MM.1S (cell line): ENCODE results near the gene SCAPER.

ENCODE experiments used
- DNase-seq: peaks from one replicate; pipeline ENCODE4 v3.0.0-alpha.2; 2015
- H2AFZ ChIP-seq: fragments of 300-600 bp; sonication (generic); 2 replicates; pipeline ENCODE4 v1.6.0; 2016; ENCODE audit warnings: antibody characterized with exemption, low read length
- H3F3A ChIP-seq: fragments of 300-600 bp; sonication (generic); 2 replicates; pipeline ENCODE4 v1.6.1; 2016; ENCODE audit warnings: mild to moderate bottlenecking, antibody characterized with exemption, low read length, moderate library complexity, mixed read lengths; ENCODE audit not compliant: insufficient read depth
- H3K27ac ChIP-seq: fragments of 300-600 bp; sonication (generic); 2 replicates; pipeline ENCODE4 v1.5.1; 2016; ENCODE audit warnings: mild to moderate bottlenecking, low read length
- H3K27me3 ChIP-seq: fragments of 300-600 bp; sonication (generic); replicated peaks from 2 replicates; pipeline ENCODE4 v1.6.0; 2016; ENCODE audit warnings: low read length; ENCODE audit not compliant: insufficient read depth
- H3K36me3 ChIP-seq: fragments of 300-600 bp; sonication (generic); replicated peaks from 2 replicates; pipeline ENCODE4 v1.6.1; 2016; ENCODE audit warnings: mild to moderate bottlenecking, low read length, mixed read lengths; ENCODE audit not compliant: insufficient read depth
- H3K4me1 ChIP-seq: fragments of 300-600 bp; sonication (generic); 2 replicates; pipeline ENCODE4 v1.6.1; 2016; ENCODE audit warnings: low read length, mixed read lengths
- H3K4me2 ChIP-seq: fragments of 300-600 bp; sonication (generic); 2 replicates; pipeline ENCODE4 v1.6.0; 2016; ENCODE audit warnings: low read depth, low read length
- H3K4me3 ChIP-seq: fragments of 300-600 bp; sonication (generic); 2 replicates; pipeline ENCODE4 v1.5.1; 2016; ENCODE audit warnings: low read length, mixed read lengths
- H3K79me2 ChIP-seq: fragments of 300-600 bp; sonication (generic); 2 replicates; pipeline ENCODE4 v1.6.1; 2016; ENCODE audit warnings: mixed run types, low read length, mixed read lengths
- H3K9ac ChIP-seq: fragments of 300-600 bp; sonication (generic); 2 replicates; pipeline ENCODE4 v1.6.1; 2016; ENCODE audit warnings: low read length, mixed read lengths
- H3K9me2 ChIP-seq: fragments of 300-600 bp; sonication (generic); replicated peaks from 2 replicates; pipeline ENCODE4 v1.6.1; 2016; ENCODE audit warnings: mild to moderate bottlenecking, low read length, mixed read lengths; ENCODE audit not compliant: insufficient read depth
- H3K9me3 ChIP-seq: fragments of 300-600 bp; sonication (generic); replicated peaks from 2 replicates; pipeline ENCODE4 v1.6.1; 2016; ENCODE audit warnings: mild to moderate bottlenecking, low read length, mixed read lengths; ENCODE audit not compliant: insufficient read depth
- H4K20me1 ChIP-seq: fragments of 300-600 bp; sonication (generic); 2 replicates; pipeline ENCODE4 v1.6.1; 2016; ENCODE audit warnings: mild to moderate bottlenecking, low read length, moderate library complexity, mixed read lengths; ENCODE audit not compliant: insufficient read depth
- EZH2 ChIP-seq: fragments of 300-600 bp; sonication (generic); optimal IDR thresholded peaks from 2 replicates; pipeline ENCODE3; 2017; ENCODE audit warnings: low read depth, mild to moderate bottlenecking, antibody characterized with exemption, low read length, mixed read lengths
- EZH2phosphoT487 ChIP-seq: fragments of 300-600 bp; sonication (generic); IDR thresholded peaks from 2 replicates; pipeline ENCODE4 v1.6.1; 2018; ENCODE audit warnings: antibody characterized with exemption, low read length
- TF ChIP-seq, protein P1 (sequence below): fragments of 300-600 bp; sonication (generic); IDR thresholded peaks from 2 replicates; pipeline ENCODE4 v1.5.1; 2016; ENCODE audit warnings: antibody characterized with exemption, low read length, mixed read lengths

The SCAPER gene

DNA sequence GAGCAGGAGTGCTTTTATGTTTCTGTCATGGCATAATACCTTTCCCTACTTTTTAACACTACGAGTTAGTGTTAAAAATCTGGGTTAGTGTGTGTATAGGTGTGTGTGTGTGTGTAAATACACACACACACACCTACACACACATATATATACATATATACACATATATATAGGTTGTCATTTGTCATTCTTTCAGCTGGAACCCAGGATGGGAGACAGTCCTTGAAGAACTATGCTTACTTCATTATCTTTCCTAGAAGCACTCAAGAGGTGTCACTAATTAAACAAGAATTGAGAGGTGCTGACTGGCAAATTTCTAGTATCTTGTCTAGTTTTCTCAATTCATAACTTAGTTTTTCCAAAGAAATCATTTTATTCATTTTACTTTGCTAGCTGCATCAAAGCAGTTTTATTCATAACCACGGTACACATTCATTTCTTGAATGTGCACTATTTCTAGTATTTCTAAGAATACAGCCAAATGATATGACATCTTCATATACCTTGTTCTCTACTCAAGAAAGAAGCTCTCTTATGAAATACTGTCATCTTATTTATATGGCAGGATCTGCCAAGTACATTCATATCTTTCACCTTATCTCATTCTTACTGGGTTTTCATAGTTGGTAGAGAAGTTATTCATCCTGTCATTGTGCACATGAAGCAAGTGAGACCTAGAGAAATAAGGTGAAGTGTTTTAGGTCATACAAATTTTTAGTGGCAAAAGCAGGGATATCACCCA is 522.0 kb downstream of the SCAPER start:
- H4K20me1 ChIP-seq: no peaks in the 10 kb centered on the region
- TF ChIP-seq, protein P1, sequence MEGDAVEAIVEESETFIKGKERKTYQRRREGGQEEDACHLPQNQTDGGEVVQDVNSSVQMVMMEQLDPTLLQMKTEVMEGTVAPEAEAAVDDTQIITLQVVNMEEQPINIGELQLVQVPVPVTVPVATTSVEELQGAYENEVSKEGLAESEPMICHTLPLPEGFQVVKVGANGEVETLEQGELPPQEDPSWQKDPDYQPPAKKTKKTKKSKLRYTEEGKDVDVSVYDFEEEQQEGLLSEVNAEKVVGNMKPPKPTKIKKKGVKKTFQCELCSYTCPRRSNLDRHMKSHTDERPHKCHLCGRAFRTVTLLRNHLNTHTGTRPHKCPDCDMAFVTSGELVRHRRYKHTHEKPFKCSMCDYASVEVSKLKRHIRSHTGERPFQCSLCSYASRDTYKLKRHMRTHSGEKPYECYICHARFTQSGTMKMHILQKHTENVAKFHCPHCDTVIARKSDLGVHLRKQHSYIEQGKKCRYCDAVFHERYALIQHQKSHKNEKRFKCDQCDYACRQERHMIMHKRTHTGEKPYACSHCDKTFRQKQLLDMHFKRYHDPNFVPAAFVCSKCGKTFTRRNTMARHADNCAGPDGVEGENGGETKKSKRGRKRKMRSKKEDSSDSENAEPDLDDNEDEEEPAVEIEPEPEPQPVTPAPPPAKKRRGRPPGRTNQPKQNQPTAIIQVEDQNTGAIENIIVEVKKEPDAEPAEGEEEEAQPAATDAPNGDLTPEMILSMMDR: no peak
- TF ChIP-seq EZH2 (no peak), EZH2phosphoT487 (no peak)
- no peak for DNase-seq
- no peaks in the 10 kb centered on the region for H3K4me1 ChIP-seq
- H3K79me2 ChIP-seq: no peaks in the 10 kb centered on the region
- H3F3A ChIP-seq: no peaks in the 10 kb centered on the region
- H3K9me2 ChIP-seq: no peaks in the 10 kb centered on the region
- H3K4me3 ChIP-seq: no peak overlapping the region
- no peak overlapping the region for H2AFZ ChIP-seq
- H3K36me3 ChIP-seq: no peaks in the 10 kb centered on the region
- no peak overlapping the region for H3K27ac ChIP-seq
- H3K27me3 ChIP-seq: no peaks in the 10 kb centered on the region
- no peaks in the 10 kb centered on the region for H3K9me3 ChIP-seq
- no peak overlapping the region for H3K4me2 ChIP-seq
- no peak overlapping the region for H3K9ac ChIP-seq

DNA sequence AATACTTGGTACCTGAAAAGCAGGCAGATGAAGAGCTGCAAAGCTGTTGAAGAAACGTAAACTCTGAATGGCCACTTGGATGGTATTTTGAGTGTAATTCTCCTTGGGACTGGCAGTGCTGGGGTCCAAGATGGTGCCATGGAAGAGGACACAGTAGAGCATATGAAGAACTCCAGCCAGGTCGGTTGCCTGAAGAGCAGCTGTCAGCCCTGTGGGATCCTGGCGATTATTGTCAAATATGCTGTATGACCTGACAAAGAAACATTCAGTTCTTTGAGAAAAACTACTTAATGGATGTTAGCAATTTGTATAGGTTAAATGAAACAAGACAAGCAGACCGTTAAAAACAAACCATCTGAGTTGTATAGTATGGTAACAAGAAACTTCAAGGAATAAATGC is 523.8 kb downstream of the SCAPER start:
- no peaks in the 10 kb centered on the region for H3K4me1 ChIP-seq
- H3K4me3 ChIP-seq: no peak overlapping the region
- no peaks in the 10 kb centered on the region for H3K27me3 ChIP-seq
- H3K9ac ChIP-seq: no peak overlapping the region
- H3K4me2 ChIP-seq: no peak overlapping the region
- no peak overlapping the region for H2AFZ ChIP-seq
- no peaks in the 10 kb centered on the region for H3K9me2 ChIP-seq
- no peaks in the 10 kb centered on the region for H3K9me3 ChIP-seq
- no peak for TF ChIP-seq EZH2
- TF ChIP-seq, protein P1: no peak
- TF ChIP-seq EZH2phosphoT487: no peak
- no peak overlapping the region for H3K27ac ChIP-seq
- DNase-seq: no peak
- no peaks in the 10 kb centered on the region for H3K79me2 ChIP-seq
- no peaks in the 10 kb centered on the region for H3K36me3 ChIP-seq
- H3F3A ChIP-seq: no peaks in the 10 kb centered on the region
- no peaks in the 10 kb centered on the region for H4K20me1 ChIP-seq

DNA sequence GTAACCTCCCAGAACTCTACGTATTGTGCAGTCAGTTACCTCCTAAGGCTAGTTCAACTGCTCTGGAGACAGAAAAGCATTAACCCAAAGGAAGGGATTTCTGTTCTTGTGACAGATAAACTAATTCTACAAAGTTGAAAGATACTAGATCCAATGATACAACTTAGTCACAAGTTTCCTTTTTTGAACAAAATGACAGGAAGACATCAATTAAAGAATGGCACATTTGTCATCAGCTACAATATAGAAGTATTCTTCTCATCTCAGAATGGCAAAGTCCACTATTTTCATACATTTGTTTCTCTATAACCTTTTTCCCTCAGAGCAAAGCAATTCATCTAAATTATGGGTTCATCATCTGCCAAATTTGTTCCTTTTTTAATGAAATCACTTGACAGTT is 524.9 kb downstream of the SCAPER start:
- no peaks in the 10 kb centered on the region for H3K27me3 ChIP-seq
- no peak for DNase-seq
- H2AFZ ChIP-seq: no peak overlapping the region
- H3K4me3 ChIP-seq: no peak overlapping the region
- TF ChIP-seq, protein P1: no peak
- H3K79me2 ChIP-seq: no peaks in the 10 kb centered on the region
- H3K9me3 ChIP-seq: no peaks in the 10 kb centered on the region
- H3F3A ChIP-seq: no peaks in the 10 kb centered on the region
- H3K27ac ChIP-seq: no peak overlapping the region
- no peaks in the 10 kb centered on the region for H4K20me1 ChIP-seq
- H3K4me1 ChIP-seq: no peaks in the 10 kb centered on the region
- H3K9ac ChIP-seq: no peak overlapping the region
- H3K4me2 ChIP-seq: no peak overlapping the region
- H3K36me3 ChIP-seq: no peaks in the 10 kb centered on the region
- no peaks in the 10 kb centered on the region for H3K9me2 ChIP-seq
